ENCODE measurements around the gene ZGRF1.

ZGRF1 gene

GRCh38 chr4:112594993-112595392, 41.7 kb downstream of the ZGRF1 start:
- H3K4me3 ChIP-seq (replicated peaks; ENCODE audit: low read depth, low read length): no peak overlapping the region

GRCh38 chr4:112593438-112594133, 43.1 kb downstream of the ZGRF1 start:
- no peak overlapping the region for H3K4me3 ChIP-seq (replicated peaks; ENCODE audit: low read depth, low read length)
- no peak for DNase-seq (ENCODE audit: extremely low read depth, low read depth)
- no peak for TF ChIP-seq CTCF (IDR thresholded peaks at IDR 0.05; ENCODE audit: low read depth, low read length, missing control alignments)

More at GRCh38 chr4:112594993-112595392, 41.7 kb downstream of the ZGRF1 start:
- no peak for DNase-seq (ENCODE audit: extremely low read depth, low read depth)
- no peak for TF ChIP-seq CTCF (IDR thresholded peaks at IDR 0.05; ENCODE audit: low read depth, low read length, missing control alignments)

- no peak for TF ChIP-seq CTCF (IDR thresholded peaks at IDR 0.05; ENCODE audit: low read depth, low read length, missing control alignments)
- H3K4me3 ChIP-seq (replicated peaks; ENCODE audit: low read depth, low read length): no peak overlapping the region
- no peak for DNase-seq (ENCODE audit: extremely low read depth, low read depth)
Observed at GRCh38 chr4:112592717-112593116, 44.0 kb downstream of the ZGRF1 start.

GRCh38 chr4:112591593-112591992, 45.1 kb downstream of the ZGRF1 start:
- no peak for DNase-seq (ENCODE audit: extremely low read depth, low read depth)
- TF ChIP-seq CTCF (IDR thresholded peaks at IDR 0.05; ENCODE audit: low read depth, low read length, missing control alignments): no peak

GRCh38 chr4:112589206-112589605, 47.5 kb downstream of the ZGRF1 start:
- H3K4me3 ChIP-seq (replicated peaks; ENCODE audit: low read depth, low read length): no peak overlapping the region
- no peak for TF ChIP-seq CTCF (IDR thresholded peaks at IDR 0.05; ENCODE audit: low read depth, low read length, missing control alignments)
- peak; percentile 11 for DNase-seq (ENCODE audit: extremely low read depth, low read depth)

More at GRCh38 chr4:112591593-112591992, 45.1 kb downstream of the ZGRF1 start:
- no peak overlapping the region for H3K4me3 ChIP-seq (replicated peaks; ENCODE audit: low read depth, low read length)

GRCh38 chr4:112585977-112586736, 50.6 kb downstream of the ZGRF1 start:
- H3K4me3 ChIP-seq (replicated peaks; ENCODE audit: low read depth, low read length): no peak overlapping the region
- no peak for TF ChIP-seq CTCF (IDR thresholded peaks at IDR 0.05; ENCODE audit: low read depth, low read length, missing control alignments)
- DNase-seq (ENCODE audit: extremely low read depth, low read depth): no peak

Data from HFF-Myc (cell line).